Uterine smooth muscle cell (primary cell): ENCODE results near the gene SART1. TPM values are rescaled to one million over a fixed set of nuclear protein-coding genes. Genes with fewer than 3 reads are reported as not detected.

Experiments used
- total RNA-seq: library from RNA; depleted of rRNA; stranded (reverse); fragments of >200 nt; gene quantifications from 2 replicates; pipeline ENCODE4 v1.2.3, GENCODE V29; 2014

The SART1 gene
- 66.6 and 68.2 TPM in 2 replicates for total RNA-seq

GRCh38 chr11:65961267-65962140 lies at the start of gene SART1:
Gene SART1, plus strand, starts transcription at chr11:65961734. Its CDS starts 47 bp downstream, at chr11:65961781.

GRCh38 chr11:65918211-65919140 lies 43.1 kb upstream of the SART1 start, which contains the start of gene C11orf68:
Gene C11orf68, minus strand, starts transcription at chr11:65919062. Its CDS starts 31 bp downstream, at chr11:65919031.

GRCh38 chr11:65919141-65919572 lies 42.4 kb upstream of the SART1 start, which contains the start of gene DRAP1:
Gene DRAP1, plus strand, starts transcription at chr11:65919426. Its CDS starts 76 bp downstream, at chr11:65919502.

DNA sequence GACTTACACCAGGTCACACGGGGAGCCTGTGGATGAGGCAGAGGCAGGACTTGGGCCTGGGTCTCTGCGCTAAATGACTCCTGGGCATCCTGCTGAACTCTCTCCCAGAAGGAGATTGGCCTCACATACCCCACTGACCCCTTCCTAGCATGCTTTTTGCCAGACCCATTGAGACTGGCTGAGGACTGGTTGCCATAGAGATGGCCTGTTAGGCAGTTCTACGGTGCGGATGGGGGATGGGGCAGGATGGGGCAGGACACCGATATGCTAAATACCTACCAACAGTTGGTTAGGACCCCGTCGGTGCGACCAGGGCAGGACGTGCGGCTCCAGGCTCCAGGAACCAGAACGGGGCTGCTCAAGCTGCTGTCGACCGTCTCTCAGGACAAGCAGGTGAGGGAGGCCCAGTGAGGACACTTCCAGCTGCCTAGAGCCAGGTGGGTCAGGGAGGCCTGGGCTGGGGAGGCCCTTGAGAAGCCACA lies 16.1 kb upstream of the SART1 start, which contains the start of gene TSGA10IP:
Gene TSGA10IP, plus strand, starts transcription at position 51 of the 482 bp plus-strand sequence. Its CDS starts 196 bp downstream, at position 247.

DNA sequence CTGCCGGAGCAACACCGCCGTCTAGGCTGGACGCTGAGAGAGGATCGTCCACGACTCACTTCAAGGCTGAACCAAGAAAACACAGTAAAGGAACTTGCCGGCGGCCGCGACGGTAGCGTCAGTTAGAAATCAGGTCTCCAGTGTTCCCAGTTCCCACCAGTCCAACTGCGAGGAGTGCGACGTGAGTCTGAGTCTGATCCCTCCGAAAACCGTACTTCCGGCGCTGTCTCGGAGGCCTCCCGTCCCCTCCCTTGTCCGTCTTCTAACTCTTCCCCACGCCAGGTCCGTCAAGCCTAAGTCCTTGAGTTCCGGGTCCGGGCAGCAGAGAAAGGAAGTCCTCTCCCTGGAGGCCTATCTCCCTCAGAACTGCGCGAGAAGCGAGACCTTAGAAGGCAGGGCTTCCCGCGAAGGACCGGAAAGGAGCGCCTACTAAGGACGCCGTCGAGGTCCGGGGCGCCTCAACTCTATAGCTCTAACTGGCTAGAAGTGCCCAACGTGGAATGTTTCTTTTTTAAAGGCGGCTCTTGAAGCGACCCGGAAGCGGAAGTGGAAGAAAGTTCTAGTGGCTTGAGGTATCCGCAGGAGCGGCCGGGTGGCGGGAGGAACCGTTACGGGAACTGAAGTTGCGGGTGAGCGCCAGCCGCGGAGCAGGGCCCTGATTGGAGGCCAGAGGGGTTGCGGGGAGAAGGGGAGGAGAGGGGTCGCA lies 40.6 kb downstream of the SART1 start, which contains the start of the genes BANF1 and EIF1AD:
Gene BANF1, plus strand, starts transcription at position 562 of the 706 bp plus-strand sequence. CDS start 748 bp downstream, outside the sequence.
Gene EIF1AD, minus strand, starts transcription at position 216 of the 706 bp plus-strand sequence. CDS start 1,768 bp downstream, outside the sequence.

DNA sequence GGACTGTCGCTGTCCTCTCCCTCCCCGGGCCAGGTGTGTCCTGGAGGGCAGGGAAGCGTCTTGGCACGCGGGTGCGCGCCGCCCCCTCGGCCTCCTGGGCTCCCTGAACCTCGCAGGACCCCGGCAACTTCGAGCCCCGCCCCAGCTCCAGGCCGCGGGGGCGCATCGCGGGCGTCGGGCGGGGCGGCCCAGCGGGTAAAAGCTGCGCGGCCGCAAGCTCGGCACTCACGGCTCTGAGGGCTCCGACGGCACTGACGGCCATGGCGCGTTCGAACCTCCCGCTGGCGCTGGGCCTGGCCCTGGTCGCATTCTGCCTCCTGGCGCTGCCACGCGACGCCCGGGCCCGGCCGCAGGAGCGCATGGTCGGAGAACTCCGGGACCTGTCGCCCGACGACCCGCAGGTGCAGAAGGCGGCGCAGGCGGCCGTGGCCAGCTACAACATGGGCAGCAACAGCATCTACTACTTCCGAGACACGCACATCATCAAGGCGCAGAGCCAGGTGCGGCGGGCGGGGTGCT lies 50.3 kb downstream of the SART1 start, which contains the start of gene CST6:
Gene CST6, plus strand, starts transcription at position 224 of the 519 bp plus-strand sequence. Its CDS starts 37 bp downstream, at position 261.

DNA sequence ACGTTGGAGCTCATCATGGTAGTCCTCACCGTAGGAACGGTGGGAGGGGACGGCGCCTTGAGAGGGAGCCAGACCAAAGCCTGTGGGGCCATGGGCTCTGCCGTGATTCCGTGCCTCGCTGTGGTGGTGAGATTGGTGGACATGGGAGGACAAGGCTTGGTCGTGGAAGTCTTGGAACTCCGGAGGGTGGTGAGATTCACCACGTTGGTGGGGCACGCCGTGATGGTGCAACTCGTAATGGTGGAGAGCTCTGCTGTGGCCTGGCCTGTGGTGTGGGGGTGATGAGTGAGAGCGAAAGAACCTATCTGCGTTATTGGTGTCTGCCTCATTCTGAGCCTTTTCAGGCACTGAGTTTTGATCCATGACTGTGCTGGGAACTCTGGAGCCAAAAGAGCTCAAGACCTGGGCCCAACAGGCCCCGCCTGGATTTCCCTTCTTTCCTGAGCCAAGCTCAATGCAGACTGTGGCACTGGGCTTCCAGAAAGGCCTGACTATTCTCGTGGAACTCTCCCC lies 64.5 kb downstream of the SART1 start, which contains the start of gene CATSPER1:
Gene CATSPER1, minus strand, starts transcription at position 463 of the 513 bp plus-strand sequence. Its CDS starts 100 bp downstream, at position 363.

Other genes with a start within 250 kb of the SART1 start
- gene KAT5, start 249.5 kb upstream of the SART1 start, total RNA-seq = 44.0 and 51.5 TPM in 2 replicates
- 55.6 and 59.7 TPM in 2 replicates for gene RNASEH2C, start 240.9 kb upstream of the SART1 start, total RNA-seq
- gene AP5B1, start 180.8 kb upstream of the SART1 start, total RNA-seq = 6.5 and 8.0 TPM in 2 replicates
- not detected in 2 replicates for gene OVOL1, start 174.7 kb upstream of the SART1 start, total RNA-seq
- gene SNX32, start 127.8 kb upstream of the SART1 start, total RNA-seq = 0.44 and 0.75 TPM in 2 replicates
- 904 and 1,254 TPM in 2 replicates for gene CFL1, start 103.6 kb upstream of the SART1 start, total RNA-seq
- 61.0 and 61.1 TPM in 2 replicates for gene MUS81, start 101.3 kb upstream of the SART1 start, total RNA-seq
- gene EFEMP2, start 88.9 kb upstream of the SART1 start, total RNA-seq = 37.7 and 62.2 TPM in 2 replicates
- 0.12 TPM in 1 of 2 replicates, not detected in the other for gene CTSW, start 81.9 kb upstream of the SART1 start, total RNA-seq
- gene FIBP, start 73.3 kb upstream of the SART1 start, total RNA-seq = 185 and 189 TPM in 2 replicates
- gene CCDC85B, start 71.1 kb upstream of the SART1 start, total RNA-seq = 93.9 and 99.7 TPM in 2 replicates
- 21.4 and 63.9 TPM in 2 replicates for gene FOSL1, start 61.3 kb upstream of the SART1 start, total RNA-seq
- 28.2 and 37.5 TPM in 2 replicates for gene C11orf68, start 42.7 kb upstream of the SART1 start, total RNA-seq
- gene DRAP1, start 42.3 kb upstream of the SART1 start, total RNA-seq = 313 and 580 TPM in 2 replicates
- gene TSGA10IP, start 16.3 kb upstream of the SART1 start, total RNA-seq = 0.11 and 0.37 TPM in 2 replicates
- gene EIF1AD, start 40.4 kb downstream of the SART1 start, total RNA-seq = 31.2 and 42.6 TPM in 2 replicates
- 19.3 and 20.2 TPM in 2 replicates for gene BANF1, start 40.8 kb downstream of the SART1 start, total RNA-seq
- gene CST6, start 50.3 kb downstream of the SART1 start, total RNA-seq = not detected in 2 replicates
- under 0.01 TPM in 1 of 2 replicates, not detected in the other for gene CATSPER1, start 64.7 kb downstream of the SART1 start, total RNA-seq
- gene GAL3ST3, start 87.4 kb downstream of the SART1 start, total RNA-seq = 0.12 TPM in 1 of 2 replicates, not detected in the other
- gene SF3B2, start 90.6 kb downstream of the SART1 start, total RNA-seq = 157 and 183 TPM in 2 replicates
- 25.8 and 34.7 TPM in 2 replicates for gene PACS1, start 108.5 kb downstream of the SART1 start, total RNA-seq